GM18505 (cell line): ENCODE measurements around the gene SLC6A3.

Experiments used
- ATAC-seq: cut with Tn5 transposase; IDR thresholded peaks from one replicate; pipeline ENCODE4 v1.9.1; 2021; ENCODE audit not compliant: unreplicated experiment
- POLR2A ChIP-seq: IDR thresholded peaks from 4 replicates; pipeline ENCODE4 v1.6.1; 2011; ENCODE audit warnings: borderline replicate concordance; ENCODE audit not compliant: insufficient read depth, insufficient read length; ENCODE audit errors: extremely low read depth

The SLC6A3 gene

GRCh38 chr5:1412621-1413020, 32.6 kb downstream of the SLC6A3 start:
- ATAC-seq: no peak
- no peak for TF ChIP-seq POLR2A

- no peak for ATAC-seq
Measured at GRCh38 chr5:1412163-1412562, 33.1 kb downstream of the SLC6A3 start.

DNA sequence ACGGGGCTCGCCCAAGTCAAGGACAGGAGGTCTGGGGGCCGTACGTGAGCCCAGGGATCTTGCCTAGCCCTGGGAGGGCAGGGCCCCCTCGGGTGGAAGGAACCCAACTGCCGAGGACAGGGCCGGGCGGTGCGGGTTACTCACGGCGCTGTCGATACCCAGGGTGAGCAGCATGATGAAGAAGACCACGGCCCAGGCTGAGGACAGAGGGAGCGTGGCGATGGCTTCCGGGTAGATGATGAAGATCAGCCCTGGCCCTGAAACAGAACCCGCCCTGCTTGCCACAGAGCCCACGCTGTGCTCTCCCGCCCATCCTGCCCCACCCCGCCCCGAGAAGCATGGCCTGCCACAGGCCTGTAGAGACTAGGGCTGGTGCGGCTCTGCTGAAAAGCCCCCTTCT, 34.1 kb downstream of the SLC6A3 start:
- ATAC-seq: no peak

More at GRCh38 chr5:1412163-1412562, 33.1 kb downstream of the SLC6A3 start:
- no peak for TF ChIP-seq POLR2A

GRCh38 chr5:1410156-1411014, 34.9 kb downstream of the SLC6A3 start:
- no peak for ATAC-seq
- TF ChIP-seq POLR2A: no peak

More for the DNA sequence above, 34.1 kb downstream of the SLC6A3 start:
- TF ChIP-seq POLR2A: no peak

- no peak for TF ChIP-seq POLR2A
- no peak for ATAC-seq
Measured at GRCh38 chr5:1409381-1410110, 35.7 kb downstream of the SLC6A3 start.

- no peak for ATAC-seq
- TF ChIP-seq POLR2A: no peak
Measured at GRCh38 chr5:1406681-1407640, 38.3 kb downstream of the SLC6A3 start.

DNA sequence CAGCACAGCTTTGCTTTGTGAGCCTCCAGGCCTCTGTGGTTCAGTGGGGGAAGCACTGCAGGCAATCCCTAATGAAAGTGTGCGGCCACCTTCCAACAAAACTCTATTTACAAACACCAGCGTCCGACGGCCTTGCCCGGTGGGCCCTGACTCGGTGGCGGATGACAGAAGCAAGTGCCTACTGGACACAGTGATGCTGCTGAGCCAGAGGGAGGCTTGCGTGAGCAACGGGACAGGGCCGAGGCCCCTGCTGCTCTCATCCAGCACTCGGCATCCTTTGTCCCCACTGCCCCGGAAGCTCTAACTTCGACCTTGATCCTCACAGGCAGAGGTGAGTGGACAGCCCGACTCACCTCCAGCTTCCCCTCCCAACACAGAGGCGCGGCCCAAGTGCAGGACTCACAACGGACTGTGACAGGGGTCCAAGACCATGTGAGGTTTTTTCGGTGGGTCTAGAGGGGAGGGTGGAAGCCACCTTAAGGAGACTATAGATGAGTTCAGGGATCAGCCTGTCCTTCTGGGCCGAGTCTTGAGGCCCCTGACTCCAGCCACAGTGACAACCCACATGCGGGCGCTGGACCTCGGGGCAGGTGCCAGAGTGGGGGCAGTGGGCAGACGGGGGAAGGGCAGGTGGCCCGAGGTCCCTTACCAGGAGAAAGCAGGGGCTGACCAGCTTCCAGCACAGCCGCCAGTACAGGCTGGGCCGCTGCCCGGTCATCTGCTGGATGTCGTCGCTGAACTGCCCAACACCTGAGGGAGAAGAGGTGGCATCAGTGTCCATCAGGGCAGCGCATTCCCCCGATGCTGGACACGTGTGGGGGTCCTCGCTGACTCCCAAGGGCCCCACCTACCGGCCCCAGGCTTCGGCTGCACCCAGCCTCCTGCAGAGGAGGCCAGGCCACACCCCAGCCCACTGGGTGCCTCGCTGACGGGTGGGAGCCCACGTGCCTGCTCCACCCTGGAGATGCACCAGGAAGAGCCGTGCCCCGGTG, 39.4 kb downstream of the SLC6A3 start:
- TF ChIP-seq POLR2A: no peak
- ATAC-seq: no peak

- ATAC-seq: no peak
- no peak for TF ChIP-seq POLR2A
Measured at GRCh38 chr5:1405121-1405520, 40.1 kb downstream of the SLC6A3 start.

DNA sequence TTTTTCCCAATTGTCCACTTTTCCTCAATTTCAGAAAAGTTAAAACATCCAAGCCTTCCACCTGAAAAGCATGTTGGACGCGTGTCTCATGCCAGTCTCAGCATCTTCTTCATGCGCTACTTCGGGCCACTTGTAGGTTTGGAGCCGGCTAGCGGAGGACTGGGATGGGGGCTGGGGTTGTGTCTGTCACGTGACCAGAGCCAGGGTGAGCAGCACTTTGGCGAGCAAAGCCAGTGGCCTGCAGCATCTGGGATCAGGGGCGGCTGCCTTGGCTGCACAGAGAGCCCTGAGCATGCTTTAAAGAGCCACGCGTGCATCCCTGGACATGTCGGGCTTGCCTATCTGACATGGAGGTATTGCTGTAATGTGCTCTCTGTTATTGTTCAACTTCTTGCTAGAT, 41.2 kb downstream of the SLC6A3 start:
- no peak for ATAC-seq
- no peak for TF ChIP-seq POLR2A

- TF ChIP-seq POLR2A: no peak
- no peak for ATAC-seq
Measured at GRCh38 chr5:1402611-1403255, 42.5 kb downstream of the SLC6A3 start.

DNA sequence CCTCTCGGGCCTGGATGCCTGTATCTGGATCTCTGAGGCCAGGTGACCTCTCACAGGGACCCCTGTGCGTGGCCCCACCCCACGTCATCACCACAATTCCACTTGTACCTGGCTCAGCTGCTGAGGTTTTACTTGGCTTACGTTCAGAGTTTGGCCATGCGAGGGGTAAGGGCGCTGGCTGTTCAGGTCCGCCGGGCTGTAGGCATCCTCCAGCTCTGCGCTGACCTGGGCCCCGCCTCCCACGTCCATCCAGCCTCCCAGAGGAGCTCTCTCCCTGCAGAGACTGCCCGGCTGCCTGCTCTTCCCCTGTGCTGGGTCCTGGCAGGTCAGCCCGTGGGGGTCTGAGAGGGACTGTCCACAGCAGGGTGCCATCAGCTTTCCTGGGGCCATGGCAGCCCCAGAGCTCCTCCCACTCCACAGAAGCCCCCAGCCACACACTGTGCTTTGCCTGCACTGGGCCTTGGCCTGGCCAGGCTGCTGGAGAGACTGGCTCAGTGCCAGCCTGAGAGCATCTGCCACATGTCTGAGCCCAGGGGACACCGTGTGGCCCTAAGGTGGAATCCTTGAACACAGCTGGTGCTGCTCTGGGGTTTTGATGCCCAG, 43.6 kb downstream of the SLC6A3 start:
- no peak for TF ChIP-seq POLR2A
- no peak for ATAC-seq
